Heart right ventricle (tissue), 16 donors: ENCODE data around the gene STX2. TPM values are rescaled to one million over a fixed set of nuclear protein-coding genes. Genes with fewer than 3 reads are reported as not detected.

Source experiments
- ATAC-seq, 8 donors: fragments of 200-7000 bp; cut with Tn5 transposase; one replicate each; pipeline ENCODE4 v1.9.1; 2020; ENCODE audit warnings: mild to moderate bottlenecking in 8 of 8, moderate library complexity in 8 of 8, moderate number of reproducible peaks in 1 of 8
- DNase-seq, 2 donors: peaks; one replicate each; pipeline ENCODE4 v3.0.0-alpha.2; 2020
- H3K27ac ChIP-seq, 10 donors: fragments of 200-600 bp; sonication (generic) in 2 of 10; one replicate each; pipeline versions ENCODE4 v1.5.0 to v1.8.0; 2020 to 2022; ENCODE audit warnings: mild to moderate bottlenecking in 3 of 10
- H3K27me3 ChIP-seq, 7 donors: fragments of 200-600 bp; one replicate each; pipeline ENCODE4 v1.8.0; 2021 to 2022; ENCODE audit warnings: mild to moderate bottlenecking in 2 of 7
- H3K36me3 ChIP-seq, 9 donors: fragments of 200-600 bp; sonication (generic) in 1 of 9; one replicate each; pipeline versions ENCODE4 v1.5.0 to v1.8.0; 2020 to 2022; ENCODE audit warnings: mild to moderate bottlenecking in 2 of 9
- H3K4me1 ChIP-seq, 9 donors: fragments of 200-600 bp; sonication (generic) in 1 of 9; one replicate each; pipeline versions ENCODE4 v1.5.0 to v1.8.0; 2020 to 2022; ENCODE audit warnings: mild to moderate bottlenecking in 4 of 9
- H3K4me3 ChIP-seq, 10 donors: fragments of 200-600 bp; sonication (generic) in 2 of 10; one replicate each; pipeline versions ENCODE4 v1.5.0 to v1.8.0; 2020 to 2022; ENCODE audit warnings: mild to moderate bottlenecking in 7 of 10, moderate library complexity in 2 of 10
- H3K9me3 ChIP-seq, 11 donors: fragments of 200-600 bp in 10 of 11; sonication (generic) in 2 of 11; one replicate each; pipeline versions ENCODE4 v1.5.0 to v1.8.0; 2013 to 2022; ENCODE audit warnings: mild to moderate bottlenecking in 2 of 11, control low read depth in 1 of 11, moderate library complexity in 1 of 11
- WGBS, 2 donors: extraction: QIAGEN DNeasy Blood & Tissue Kit; methylation state at CpG; one replicate each; pipeline ENCODE4 v1.1.7; 2013; ENCODE audit warnings: inconsistent platforms in 1 of 2; 5-methylcytosine and 5-hydroxymethylcytosine counted together
- intact Hi-C, 10 donors: fragments of 100-400 bp; cut with DNase I; formaldehyde crosslinking; loops; one replicate each; pipeline versions ENCODE4 v1.11.1 to v1.14.2; 2022
- polyA plus RNA-seq, 2 donors: library from polyadenylated mRNA; stranded (reverse); fragments of 200-250 nt; gene quantifications; one replicate each; pipeline ENCODE4 v1.2.3, GENCODE V29; 2013
- total RNA-seq, 10 donors: library from RNA; stranded (reverse); fragmentation: NEBNext Ultra II Directional in 3 of 10; extraction: Animal tissue kit (Norgen Biotek cat#: 25700) in 3 of 10; gene quantifications; one replicate each; pipeline versions ENCODE4 v1.2.1 to v1.2.4, GENCODE V29; 2021 to 2023
- TF ChIP-seq, protein P1 (sequence below), 9 donors: fragments of 200-600 bp; sonication (generic) in 2 of 9; IDR thresholded peaks; one replicate each; pipeline versions ENCODE4 v1.5.0 to v1.8.0; 2021 to 2022; ENCODE audit warnings: antibody characterized with exemption in 9 of 9, mild to moderate bottlenecking in 5 of 9, moderate library complexity in 1 of 9
- donor health status: Arrhythmogenic right ventricular cardiomyopathy.
- donor health status: ischemic (EF 13 %, LVEDD 7.1; RV severe dilation, severe dysfunction).
- donor health status: healthy with polysubstance abuse.
- donor health status: DM: no; HTN: yes; CAD: no.
- donor health status: DM: no; HTN: no; CAD: no.
- donor health status: ischemic (EF 25% LVEDD 6.9; RV normal size, moderate dysfunction).
- donor health status: ischemic (EF 25% LVEDD 5.7; RV mildly dilated, moderate dysfunction).
- donor health status: healthy.
- donor health status: DM: yes; HTN: yes; CAD: no.
- donor health status: Ischemic cardiomyopathy.
- donor health status: ischemic (EF 35%, LVEDD 5.7; RV mildly dilated, moderate dysfunction).
- donor health status: nonischemic (EF 11% LVEDD 7.7; RV severe dilation, severe dysfunction).
- donor health status: DM: yes; HTN: yes; CAD: no.
- donor health status: PGD.
- donor health status: ischemic (EF 29% LVEDD 5.4; RV normal size, mild dysfunction).
- donor health status: nonischemic (EF 23%, LVEDD 6.1; RV moderate dilation, normal function).

STX2 gene
- total and polyA plus RNA-seq, 12 donors: 6.0 to 17.0 (median 11.6) TPM

DNA sequence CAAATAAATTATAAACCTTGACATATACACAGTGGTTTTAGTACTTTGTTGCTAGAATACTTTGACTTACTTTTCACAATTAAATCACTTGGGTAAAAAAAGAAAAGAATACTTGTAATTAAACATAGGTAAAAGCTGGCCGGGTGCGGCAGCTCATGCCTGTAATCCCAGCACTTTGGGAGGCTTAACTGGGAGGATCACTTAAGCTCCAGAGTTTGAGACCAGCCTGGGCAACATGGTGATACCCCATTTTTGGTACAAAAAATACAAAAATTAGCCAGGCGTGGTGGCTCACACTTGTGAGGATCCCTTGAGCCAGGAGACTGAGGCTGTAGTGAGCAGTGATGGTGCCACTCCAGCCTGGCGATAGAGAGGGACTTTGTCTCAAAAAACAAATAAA lies 7.8 kb downstream of the STX2 start:
- Histone ChIP-seq H3K4me1 (peaks cover 0 to 33% (median 4%) of the 10 kb centered on the region in 9 donors), H3K27me3 (no peaks in the 10 kb centered on the region), H3K4me3 (no peak overlapping the region), H3K27ac (no peak overlapping the region), H3K9me3 (no peaks in the 10 kb centered on the region), H3K36me3 (peaks cover 0 to 4% (median 0%) of the 10 kb centered on the region in 9 donors)
- intact Hi-C loops: no loop called here
- ATAC-seq: no peak
- DNase-seq: no peak
- 87 to 97% methylated on average over 4 of the region's 4 CpGs for WGBS, 2 donors
- TF ChIP-seq, protein P1, sequence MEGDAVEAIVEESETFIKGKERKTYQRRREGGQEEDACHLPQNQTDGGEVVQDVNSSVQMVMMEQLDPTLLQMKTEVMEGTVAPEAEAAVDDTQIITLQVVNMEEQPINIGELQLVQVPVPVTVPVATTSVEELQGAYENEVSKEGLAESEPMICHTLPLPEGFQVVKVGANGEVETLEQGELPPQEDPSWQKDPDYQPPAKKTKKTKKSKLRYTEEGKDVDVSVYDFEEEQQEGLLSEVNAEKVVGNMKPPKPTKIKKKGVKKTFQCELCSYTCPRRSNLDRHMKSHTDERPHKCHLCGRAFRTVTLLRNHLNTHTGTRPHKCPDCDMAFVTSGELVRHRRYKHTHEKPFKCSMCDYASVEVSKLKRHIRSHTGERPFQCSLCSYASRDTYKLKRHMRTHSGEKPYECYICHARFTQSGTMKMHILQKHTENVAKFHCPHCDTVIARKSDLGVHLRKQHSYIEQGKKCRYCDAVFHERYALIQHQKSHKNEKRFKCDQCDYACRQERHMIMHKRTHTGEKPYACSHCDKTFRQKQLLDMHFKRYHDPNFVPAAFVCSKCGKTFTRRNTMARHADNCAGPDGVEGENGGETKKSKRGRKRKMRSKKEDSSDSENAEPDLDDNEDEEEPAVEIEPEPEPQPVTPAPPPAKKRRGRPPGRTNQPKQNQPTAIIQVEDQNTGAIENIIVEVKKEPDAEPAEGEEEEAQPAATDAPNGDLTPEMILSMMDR (IDR thresholded peaks at IDR 0.05): no peak

DNA sequence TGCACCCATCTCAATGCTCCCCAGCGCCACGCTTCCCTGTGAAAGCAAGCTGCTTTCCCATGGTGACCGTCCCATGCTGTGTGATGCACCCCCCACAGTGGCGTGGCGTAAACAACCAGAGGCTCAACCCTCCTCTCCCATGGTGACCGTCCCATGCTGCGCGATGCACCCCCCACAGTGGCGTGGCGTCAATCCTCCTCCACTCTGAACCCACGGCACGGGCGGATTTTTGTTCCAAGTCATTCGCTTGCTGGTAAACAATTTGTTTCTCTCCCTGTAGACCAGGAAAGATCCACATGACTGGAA lies 8.9 kb downstream of the STX2 start:
- peaks cover 0 to 13% (median 0%) of the 10 kb centered on the region in 9 donors for H3K36me3 ChIP-seq
- H3K27ac ChIP-seq: no peak overlapping the region
- DNase-seq (no peak), ATAC-seq (no peak)
- WGBS, 2 donors: 90 to 93% methylated on average over 14 of the region's 14 CpGs
- peaks cover 0 to 28% (median 0%) of the 10 kb centered on the region in 9 donors for H3K4me1 ChIP-seq
- no peaks in the 10 kb centered on the region for H3K9me3 ChIP-seq
- TF ChIP-seq, protein P1 (IDR thresholded peaks at IDR 0.05): no peak
- intact Hi-C loops: no loop called here
- no peaks in the 10 kb centered on the region for H3K27me3 ChIP-seq
- no peak overlapping the region for H3K4me3 ChIP-seq

DNA sequence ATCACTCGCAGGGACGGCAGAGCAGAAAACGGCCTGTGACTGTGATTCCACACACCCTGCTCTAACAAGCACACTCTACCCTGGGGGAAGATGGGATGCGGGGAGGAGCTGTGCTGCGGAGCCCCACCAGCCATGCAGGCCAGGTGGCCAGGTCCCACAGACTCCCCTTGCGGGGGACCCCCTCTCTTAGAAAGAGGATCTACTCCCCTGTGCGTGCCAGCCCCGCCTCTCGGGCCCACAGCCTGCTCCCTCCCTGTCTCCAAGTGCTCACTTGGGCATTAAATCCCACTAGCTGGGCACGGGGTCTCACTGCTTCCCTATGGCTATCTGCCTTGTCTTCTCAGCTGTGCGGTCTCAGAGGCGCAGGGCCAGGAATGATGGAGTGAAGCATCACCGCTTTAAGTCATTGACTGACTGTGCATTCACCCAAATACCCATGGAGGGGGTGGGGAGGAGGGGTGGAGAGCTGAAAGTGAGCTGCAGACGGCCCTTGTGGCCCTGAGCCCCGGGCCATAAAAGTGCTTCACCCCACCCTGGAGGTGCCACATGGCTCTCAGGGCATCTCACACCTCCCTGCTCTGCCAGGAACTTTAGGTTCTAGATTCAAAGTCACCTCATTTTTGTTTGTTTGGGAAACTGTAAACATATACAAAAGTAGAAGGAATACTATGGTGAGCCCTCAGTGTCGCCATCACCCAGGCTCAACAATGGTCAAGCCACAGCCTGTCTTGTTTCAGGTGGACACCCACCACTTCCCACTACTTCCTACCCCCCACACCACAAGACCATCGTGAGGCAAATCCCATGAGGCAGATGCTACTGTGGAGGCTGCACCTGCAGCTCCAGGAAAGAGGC lies 9.4 kb downstream of the STX2 start:
- 86 to 87% methylated on average over 17 of the region's 17 CpGs for WGBS, 2 donors
- Histone ChIP-seq H3K36me3 (peaks cover 0 to 18% (median 0%) of the 10 kb centered on the region in 9 donors), H3K27me3 (no peaks in the 10 kb centered on the region), H3K27ac (no peak overlapping the region), H3K4me3 (no peak overlapping the region), H3K4me1 (peaks cover 0 to 22% (median 0%) of the 10 kb centered on the region in 9 donors), H3K9me3 (no peaks in the 10 kb centered on the region)
- ATAC-seq (peak in 2 of 8 donors; percentile 12 to 19), DNase-seq (no peak)
- intact Hi-C loops: no loop called here
- TF ChIP-seq, protein P1 (IDR thresholded peaks at IDR 0.05): no peak

DNA sequence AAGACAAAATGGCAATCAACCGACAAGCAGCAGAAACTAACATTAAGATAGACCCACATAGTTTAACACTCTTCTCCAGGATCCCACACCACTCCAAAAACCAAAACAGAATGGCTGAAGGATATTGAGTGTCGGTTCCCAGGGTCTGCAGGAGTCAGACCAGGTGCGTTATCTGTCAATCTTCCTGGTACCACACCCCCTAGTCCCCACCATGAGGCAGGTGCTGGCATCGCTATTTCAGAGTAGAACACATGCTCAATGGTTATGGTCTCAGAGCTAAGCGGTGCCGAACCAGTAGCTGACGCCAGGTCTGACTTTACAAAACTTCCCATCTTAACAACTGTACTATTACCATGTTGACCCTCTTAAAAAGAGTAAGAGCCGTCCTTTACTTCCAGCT lies 10.2 kb downstream of the STX2 start:
- whole genome bisulfite sequencing, 2 donors: 97 to 98% methylated on average over 8 of the region's 8 CpGs
- Histone ChIP-seq H3K36me3 (peaks cover 0 to 26% (median 0%) of the 10 kb centered on the region in 9 donors), H3K27me3 (no peaks in the 10 kb centered on the region), H3K27ac (no peak overlapping the region), H3K4me3 (no peak overlapping the region), H3K4me1 (peaks cover 0 to 21% (median 0%) of the 10 kb centered on the region in 9 donors), H3K9me3 (no peaks in the 10 kb centered on the region)
- DNase-seq (no peak), ATAC-seq (no peak)
- TF ChIP-seq, protein P1 (IDR thresholded peaks at IDR 0.05): no peak
- intact Hi-C loops: no loop called here
